Uterus (tissue), 2 donors: ENCODE results near the gene TAX1BP1.

Experiments
- POLR2A ChIP-seq, 2 donors: fragments of 450-650 bp; IDR thresholded peaks; one replicate each; pipeline ENCODE4 v1.6.1; 2016; ENCODE audit warnings: antibody characterized with exemption in 2 of 2, mild to moderate bottlenecking in 1 of 2, moderate library complexity in 1 of 2
- TF ChIP-seq, protein P1 (sequence below), 4 experiments: fragments of 200-600 bp in 2 of 4; fragments of 450-650 bp in 2 of 4; sonication (generic) in 2 of 4; IDR thresholded peaks; one replicate each; pipeline ENCODE4 v1.5.1; 2016 to 2019; ENCODE audit warnings: antibody characterized with exemption in 4 of 4, mild to moderate bottlenecking in 2 of 4, moderate library complexity in 1 of 4

DNA sequence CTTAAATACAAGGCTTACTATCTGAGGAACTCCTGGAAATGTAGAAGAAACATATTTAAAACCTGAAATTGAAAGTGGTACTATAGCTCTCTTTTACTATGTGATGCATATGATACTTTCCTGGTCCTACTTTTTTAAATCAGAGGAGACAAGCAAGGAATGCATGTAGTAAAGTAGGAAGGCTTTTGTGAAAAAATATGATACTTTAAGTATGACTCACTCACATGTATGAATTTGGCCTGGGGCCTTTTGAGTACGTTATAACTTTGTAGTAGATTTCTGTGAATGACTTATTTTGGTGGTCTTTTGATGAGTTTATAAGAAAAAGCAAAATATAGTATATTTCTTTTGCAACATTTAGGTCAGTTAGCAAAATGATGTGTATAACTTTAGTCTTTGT, 53.8 kb downstream of the TAX1BP1 start:
- TF ChIP-seq POLR2A (IDR thresholded peaks at IDR 0.05) = no peak
- TF ChIP-seq, protein P1, sequence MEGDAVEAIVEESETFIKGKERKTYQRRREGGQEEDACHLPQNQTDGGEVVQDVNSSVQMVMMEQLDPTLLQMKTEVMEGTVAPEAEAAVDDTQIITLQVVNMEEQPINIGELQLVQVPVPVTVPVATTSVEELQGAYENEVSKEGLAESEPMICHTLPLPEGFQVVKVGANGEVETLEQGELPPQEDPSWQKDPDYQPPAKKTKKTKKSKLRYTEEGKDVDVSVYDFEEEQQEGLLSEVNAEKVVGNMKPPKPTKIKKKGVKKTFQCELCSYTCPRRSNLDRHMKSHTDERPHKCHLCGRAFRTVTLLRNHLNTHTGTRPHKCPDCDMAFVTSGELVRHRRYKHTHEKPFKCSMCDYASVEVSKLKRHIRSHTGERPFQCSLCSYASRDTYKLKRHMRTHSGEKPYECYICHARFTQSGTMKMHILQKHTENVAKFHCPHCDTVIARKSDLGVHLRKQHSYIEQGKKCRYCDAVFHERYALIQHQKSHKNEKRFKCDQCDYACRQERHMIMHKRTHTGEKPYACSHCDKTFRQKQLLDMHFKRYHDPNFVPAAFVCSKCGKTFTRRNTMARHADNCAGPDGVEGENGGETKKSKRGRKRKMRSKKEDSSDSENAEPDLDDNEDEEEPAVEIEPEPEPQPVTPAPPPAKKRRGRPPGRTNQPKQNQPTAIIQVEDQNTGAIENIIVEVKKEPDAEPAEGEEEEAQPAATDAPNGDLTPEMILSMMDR (IDR thresholded peaks at IDR 0.05) = no peak
